ENCODE measurements around the gene DPYD.

DPYD gene

GRCh38 chr1:97368296-97368695 is 552.5 kb downstream of the DPYD start:
- Histone ChIP-seq H3K4me2 (ENCODE audit: low read depth, low read length) (no peak overlapping the region), H3K9ac (ENCODE audit: low read length) (no peak overlapping the region), H3K9me2 (replicated peaks; ENCODE audit: insufficient read depth, low read length) (no peaks in the 10 kb centered on the region), H3K79me2 (ENCODE audit: low read length) (no peaks in the 10 kb centered on the region), H3K36me3 (replicated peaks; ENCODE audit: insufficient read depth, low read length) (no peaks in the 10 kb centered on the region), H4K20me1 (ENCODE audit: insufficient read depth, low read length) (no peaks in the 10 kb centered on the region), H3K4me3 (ENCODE audit: low read length) (no peak overlapping the region), H3K4me1 (ENCODE audit: low read length) (no peaks in the 10 kb centered on the region), H3F3A (ENCODE audit: insufficient read depth, low read length) (no peaks in the 10 kb centered on the region), H3K9me3 (replicated peaks; ENCODE audit: insufficient read depth, low read length) (no peaks in the 10 kb centered on the region), H3K27ac (ENCODE audit: low read length) (no peak overlapping the region), H2AFZ (ENCODE audit: low read length) (no peak overlapping the region), H3K27me3 (replicated peaks; ENCODE audit: insufficient read depth, low read length) (no peaks in the 10 kb centered on the region)
- TF ChIP-seq, protein P1, sequence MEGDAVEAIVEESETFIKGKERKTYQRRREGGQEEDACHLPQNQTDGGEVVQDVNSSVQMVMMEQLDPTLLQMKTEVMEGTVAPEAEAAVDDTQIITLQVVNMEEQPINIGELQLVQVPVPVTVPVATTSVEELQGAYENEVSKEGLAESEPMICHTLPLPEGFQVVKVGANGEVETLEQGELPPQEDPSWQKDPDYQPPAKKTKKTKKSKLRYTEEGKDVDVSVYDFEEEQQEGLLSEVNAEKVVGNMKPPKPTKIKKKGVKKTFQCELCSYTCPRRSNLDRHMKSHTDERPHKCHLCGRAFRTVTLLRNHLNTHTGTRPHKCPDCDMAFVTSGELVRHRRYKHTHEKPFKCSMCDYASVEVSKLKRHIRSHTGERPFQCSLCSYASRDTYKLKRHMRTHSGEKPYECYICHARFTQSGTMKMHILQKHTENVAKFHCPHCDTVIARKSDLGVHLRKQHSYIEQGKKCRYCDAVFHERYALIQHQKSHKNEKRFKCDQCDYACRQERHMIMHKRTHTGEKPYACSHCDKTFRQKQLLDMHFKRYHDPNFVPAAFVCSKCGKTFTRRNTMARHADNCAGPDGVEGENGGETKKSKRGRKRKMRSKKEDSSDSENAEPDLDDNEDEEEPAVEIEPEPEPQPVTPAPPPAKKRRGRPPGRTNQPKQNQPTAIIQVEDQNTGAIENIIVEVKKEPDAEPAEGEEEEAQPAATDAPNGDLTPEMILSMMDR (IDR thresholded peaks at IDR 0.05; ENCODE audit: low read length) = no peak
- no peak for DNase-seq

GRCh38 chr1:97366984-97367383 is 553.9 kb downstream of the DPYD start:
- Histone ChIP-seq H3K79me2 (ENCODE audit: low read length) (no peaks in the 10 kb centered on the region), H3K27me3 (replicated peaks; ENCODE audit: insufficient read depth, low read length) (no peaks in the 10 kb centered on the region), H3K27ac (ENCODE audit: low read length) (no peak overlapping the region)

DNA sequence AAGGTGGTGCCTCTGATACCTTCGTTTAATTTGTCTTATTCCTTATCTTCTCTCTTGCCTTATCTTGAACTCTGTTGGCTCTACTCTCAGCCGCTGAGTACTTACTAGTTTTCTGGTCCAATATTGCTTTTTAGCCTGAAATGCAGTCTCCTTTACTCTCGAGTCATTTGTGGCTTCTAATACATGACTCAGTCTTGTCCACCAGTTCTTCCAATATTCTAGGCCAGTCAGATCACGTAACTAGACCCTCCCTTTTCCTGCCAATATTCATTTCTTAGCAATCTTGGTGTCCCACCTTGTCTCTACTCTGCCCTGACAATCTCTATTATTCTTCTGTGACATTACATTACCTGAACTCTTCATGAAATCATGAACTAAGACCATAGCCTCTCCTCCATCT is 555.8 kb downstream of the DPYD start:
- Histone ChIP-seq H3K9me3 (replicated peaks; ENCODE audit: insufficient read depth, low read length) (no peaks in the 10 kb centered on the region), H3K27me3 (replicated peaks; ENCODE audit: insufficient read depth, low read length) (no peaks in the 10 kb centered on the region), H3K9me2 (replicated peaks; ENCODE audit: insufficient read depth, low read length) (no peaks in the 10 kb centered on the region), H3K79me2 (ENCODE audit: low read length) (no peaks in the 10 kb centered on the region), H4K20me1 (ENCODE audit: insufficient read depth, low read length) (no peaks in the 10 kb centered on the region), H2AFZ (ENCODE audit: low read length) (no peak overlapping the region), H3K4me3 (ENCODE audit: low read length) (no peak overlapping the region), H3F3A (ENCODE audit: insufficient read depth, low read length) (no peaks in the 10 kb centered on the region), H3K4me1 (ENCODE audit: low read length) (no peaks in the 10 kb centered on the region), H3K27ac (ENCODE audit: low read length) (no peak overlapping the region), H3K36me3 (replicated peaks; ENCODE audit: insufficient read depth, low read length) (no peaks in the 10 kb centered on the region), H3K9ac (ENCODE audit: low read length) (no peak overlapping the region), H3K4me2 (ENCODE audit: low read depth, low read length) (no peak overlapping the region)
- TF ChIP-seq, protein P1 (IDR thresholded peaks at IDR 0.05; ENCODE audit: low read length) = no peak
- TF ChIP-seq EZH2 (optimal IDR thresholded peaks at IDR 0.05; ENCODE audit: low read depth, low read length) (no peak), EZH2phosphoT487 (IDR thresholded peaks at IDR 0.05; ENCODE audit: low read length) (no peak)
- no peak for DNase-seq

More at GRCh38 chr1:97366984-97367383, 553.9 kb downstream of the DPYD start:
- no peaks in the 10 kb centered on the region for H3K9me2 ChIP-seq (replicated peaks; ENCODE audit: insufficient read depth, low read length)
- no peak overlapping the region for H3K9ac ChIP-seq (ENCODE audit: low read length)
- no peaks in the 10 kb centered on the region for H3K36me3 ChIP-seq (replicated peaks; ENCODE audit: insufficient read depth, low read length)
- H3K4me2 ChIP-seq (ENCODE audit: low read depth, low read length) = no peak overlapping the region
- H3K4me3 ChIP-seq (ENCODE audit: low read length) = no peak overlapping the region
- H2AFZ ChIP-seq (ENCODE audit: low read length) = no peak overlapping the region
- TF ChIP-seq EZH2 (optimal IDR thresholded peaks at IDR 0.05; ENCODE audit: low read depth, low read length) (no peak), EZH2phosphoT487 (IDR thresholded peaks at IDR 0.05; ENCODE audit: low read length) (no peak)
- TF ChIP-seq, protein P1 (IDR thresholded peaks at IDR 0.05; ENCODE audit: low read length) = no peak
- H3K9me3 ChIP-seq (replicated peaks; ENCODE audit: insufficient read depth, low read length) = no peaks in the 10 kb centered on the region
- H3F3A ChIP-seq (ENCODE audit: insufficient read depth, low read length) = no peaks in the 10 kb centered on the region
- H3K4me1 ChIP-seq (ENCODE audit: low read length) = no peaks in the 10 kb centered on the region
- DNase-seq = no peak
- no peaks in the 10 kb centered on the region for H4K20me1 ChIP-seq (ENCODE audit: insufficient read depth, low read length)
